GM18870 (cell line): ENCODE data around the gene GPR132.
"Not testable (repeated sequence)": the region's sequence is repeated elsewhere in the genome, so short reads cannot be mapped to it uniquely, and the experiment has no call there.

Source experiments
- ATAC-seq: cut with Tn5 transposase; IDR thresholded peaks from one replicate; pipeline ENCODE4 v1.9.1; 2021; ENCODE audit warnings: moderate library complexity; ENCODE audit not compliant: unreplicated experiment

The GPR132 gene

GRCh38 chr14:105045710-105046326 lies 19.4 kb downstream of the GPR132 start:
- no peak for ATAC-seq

GRCh38 chr14:105043641-105044040 lies 21.6 kb downstream of the GPR132 start:
- ATAC-seq = no peak

- no peak for ATAC-seq
These were observed 22.4 kb downstream of the GPR132 start for GRCh38 chr14:105042813-105043212.

- no peak for ATAC-seq
These were observed 23.1 kb downstream of the GPR132 start for GRCh38 chr14:105041841-105042765.

- no peak for ATAC-seq
These were observed 25.6 kb downstream of the GPR132 start for GRCh38 chr14:105039458-105040205.

- ATAC-seq = not testable (repeated sequence)
These were observed 29.6 kb downstream of the GPR132 start for GRCh38 chr14:105035616-105036015.

- no peak for ATAC-seq
These were observed 30.8 kb downstream of the GPR132 start for GRCh38 chr14:105034315-105035039.

- ATAC-seq = not testable (repeated sequence)
These were observed 31.8 kb downstream of the GPR132 start for GRCh38 chr14:105033412-105033900.

- not testable (repeated sequence) for ATAC-seq
These were observed 32.8 kb downstream of the GPR132 start for GRCh38 chr14:105032451-105032901.

- no peak for ATAC-seq
These were observed 34.3 kb downstream of the GPR132 start for GRCh38 chr14:105030836-105031396.

GRCh38 chr14:105030194-105030593 lies 35.0 kb downstream of the GPR132 start:
- no peak for ATAC-seq

- no peak for ATAC-seq
These were observed 35.8 kb downstream of the GPR132 start for GRCh38 chr14:105029402-105029801.

GRCh38 chr14:105028251-105028927 lies 36.8 kb downstream of the GPR132 start:
- no peak for ATAC-seq

GRCh38 chr14:105027718-105028117 lies 37.5 kb downstream of the GPR132 start:
- not testable (repeated sequence) for ATAC-seq

GRCh38 chr14:105026802-105027563 lies 38.2 kb downstream of the GPR132 start:
- no peak for ATAC-seq

- ATAC-seq = no peak
These were observed 39.0 kb downstream of the GPR132 start for GRCh38 chr14:105026033-105026785.

GRCh38 chr14:105025429-105025828 lies 39.8 kb downstream of the GPR132 start:
- ATAC-seq = no peak

GRCh38 chr14:105023791-105024480 lies 41.3 kb downstream of the GPR132 start:
- no peak for ATAC-seq
